ENCODE data around the gene DHRS13. TPM values are rescaled to one million over a fixed set of nuclear protein-coding genes. Genes with fewer than 3 reads are reported as not detected.

The DHRS13 gene
- total RNA-seq, 3 donors from 2014 or later, result 7.1 to 10.1 (median 7.3) TPM

GRCh38 chr17:28867276-28867675 lies 35.6 kb downstream of the DHRS13 start:
- no peak for ATAC-seq
- Histone ChIP-seq H3K4me3 (no peak overlapping the region), H3K36me3 (ENCODE audit: low read depth) (no peaks in the 10 kb centered on the region), H3K4me1 (ENCODE audit: low read depth) (no peaks in the 10 kb centered on the region), H3K9me3 (no peaks in the 10 kb centered on the region)
- DNase-seq, result no peak
- TF ChIP-seq CTCF (IDR thresholded peaks at IDR 0.05), result no peak
- intact Hi-C loops (cut with DNase I, micrococcal nuclease), result no loop called here

DNA sequence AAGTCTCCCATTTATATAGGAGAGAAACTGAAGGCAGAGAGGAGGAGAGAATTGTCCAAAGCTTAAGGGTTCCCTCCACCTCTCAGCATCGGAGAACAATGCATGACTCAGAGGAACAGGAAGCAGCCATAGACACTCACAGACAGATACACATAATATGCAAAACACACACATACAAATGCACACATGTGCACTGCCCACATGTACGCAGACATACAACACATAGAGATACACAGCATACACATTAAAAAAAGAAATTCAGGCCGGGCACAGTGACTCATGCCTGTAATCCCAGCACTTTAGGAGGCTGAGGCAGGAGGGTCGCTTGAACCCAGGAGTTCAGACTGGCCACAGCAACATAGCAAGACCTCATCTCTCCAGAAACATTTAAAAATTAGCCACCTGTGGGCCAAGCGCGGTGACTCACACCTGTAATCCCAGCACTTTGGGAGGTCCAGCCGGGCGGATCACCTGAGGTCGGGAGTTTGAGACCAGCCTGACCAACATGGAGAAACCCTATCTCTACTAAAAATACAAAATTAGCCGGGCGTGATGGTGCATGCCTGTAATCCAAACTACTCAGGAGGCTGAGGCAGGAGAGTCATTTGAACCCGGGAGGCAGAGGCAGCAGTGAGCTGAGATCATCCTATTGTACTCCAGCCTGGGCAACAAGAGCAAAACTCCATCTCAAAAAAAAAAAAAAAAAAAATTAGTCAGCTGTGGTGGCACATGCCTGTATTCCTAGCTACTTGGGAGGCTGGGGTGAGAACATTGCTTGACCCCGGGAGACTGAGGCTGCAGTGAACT lies 36.7 kb downstream of the DHRS13 start:
- Histone ChIP-seq H3K9me3 (no peaks in the 10 kb centered on the region), H3K4me3 (no peak overlapping the region), H3K4me1 (ENCODE audit: low read depth) (peaks cover 5% of the 10 kb centered on the region), H3K36me3 (ENCODE audit: low read depth) (no peaks in the 10 kb centered on the region)
- DNase-seq (no peak), ATAC-seq (peak; percentile 63)
- no peak for TF ChIP-seq CTCF (IDR thresholded peaks at IDR 0.05)
- intact Hi-C loops (cut with DNase I, micrococcal nuclease), result no loop called here

DNA sequence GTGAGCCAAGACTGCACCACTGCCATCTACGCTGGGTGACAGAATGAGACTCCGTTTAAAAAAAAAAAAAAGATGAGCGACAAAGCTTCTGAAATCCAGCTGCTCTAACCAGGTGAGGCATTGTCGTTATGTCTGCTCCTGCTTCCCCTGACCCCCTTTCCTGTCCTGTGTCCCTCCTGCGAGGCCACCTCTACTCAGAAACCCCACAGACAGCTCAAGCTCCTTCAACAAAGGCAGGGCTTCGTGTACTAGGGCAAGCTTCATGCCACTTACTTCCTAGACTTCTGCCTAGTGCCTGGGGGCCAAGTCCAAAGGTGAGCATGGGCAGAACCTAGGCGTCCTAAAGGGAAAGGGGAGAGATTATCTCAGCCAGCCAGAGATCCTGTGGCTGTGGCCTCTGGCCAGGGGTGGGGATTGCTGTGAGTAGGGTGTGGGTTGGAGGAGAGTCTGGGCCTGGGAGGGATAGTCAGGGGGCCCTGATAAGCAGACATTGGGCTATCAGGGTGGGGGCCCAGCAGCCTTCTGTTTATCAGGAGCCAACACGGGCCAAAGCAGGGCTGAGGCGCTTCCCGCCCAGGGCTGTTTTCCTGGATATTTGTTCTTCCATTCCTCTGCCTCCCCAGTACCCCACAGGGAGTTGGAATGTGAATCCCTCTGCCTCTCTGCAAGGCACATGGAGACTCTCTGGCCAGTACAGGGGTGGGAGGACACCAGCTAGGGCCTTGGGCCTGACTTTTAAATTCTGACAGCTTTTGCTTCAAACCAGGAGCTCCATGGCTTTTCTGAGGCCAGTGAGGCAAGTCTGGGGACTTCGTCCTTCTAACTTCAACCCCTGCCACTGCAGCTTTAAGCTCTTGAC lies 37.7 kb downstream of the DHRS13 start:
- Histone ChIP-seq H3K9me3 (no peaks in the 10 kb centered on the region), H3K4me1 (ENCODE audit: low read depth) (peaks cover 5% of the 10 kb centered on the region), H3K4me3 (no peak overlapping the region), H3K36me3 (ENCODE audit: low read depth) (no peaks in the 10 kb centered on the region)
- ATAC-seq (peak; percentile 95), DNase-seq (peak; percentile 80 to 81 (median 80))
- no peak for TF ChIP-seq CTCF (IDR thresholded peaks at IDR 0.05)
- intact Hi-C loops (cut with DNase I, micrococcal nuclease), result no loop called here

GRCh38 chr17:28863953-28864352 lies 38.9 kb downstream of the DHRS13 start:
- TF ChIP-seq CTCF (IDR thresholded peaks at IDR 0.05), result no peak
- H3K9me3 ChIP-seq, result no peaks in the 10 kb centered on the region
- peaks cover 5% of the 10 kb centered on the region for H3K4me1 ChIP-seq (ENCODE audit: low read depth)
- no peak overlapping the region for H3K4me3 ChIP-seq
- no peak for DNase-seq
- ATAC-seq, result no peak
- H3K36me3 ChIP-seq (ENCODE audit: low read depth), result no peaks in the 10 kb centered on the region
- intact Hi-C loops (cut with DNase I, micrococcal nuclease), result no loop called here

DNA sequence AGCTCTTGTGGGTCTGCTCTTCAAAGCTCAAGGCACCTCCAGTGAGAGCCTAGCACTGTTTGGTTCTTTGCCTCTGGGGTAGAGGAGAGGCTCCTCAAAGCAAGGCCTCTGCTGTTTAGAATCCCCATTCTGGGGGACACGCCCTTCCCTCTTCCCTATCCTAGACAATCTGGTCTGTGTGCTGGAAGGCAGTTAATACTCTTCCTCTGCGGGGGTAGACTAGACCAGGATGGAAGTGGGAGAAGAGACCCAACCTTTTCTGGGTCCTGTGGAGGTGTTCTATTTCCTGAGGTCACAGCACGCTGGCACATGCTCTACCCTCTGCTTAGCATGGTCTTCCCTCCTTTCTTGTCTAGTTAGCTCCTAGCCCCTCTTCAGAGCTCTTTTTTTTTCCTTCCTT lies 40.3 kb downstream of the DHRS13 start:
- Histone ChIP-seq H3K9me3 (no peaks in the 10 kb centered on the region), H3K4me1 (ENCODE audit: low read depth) (peaks cover 5% of the 10 kb centered on the region), H3K4me3 (no peak overlapping the region), H3K36me3 (ENCODE audit: low read depth) (no peaks in the 10 kb centered on the region)
- TF ChIP-seq CTCF (IDR thresholded peaks at IDR 0.05), result no peak
- ATAC-seq (no peak), DNase-seq (no peak)
- intact Hi-C loops (cut with DNase I, micrococcal nuclease), result no loop called here

Measured in mucosa of descending colon (tissue), 3 donors.